Measurements from ENCODE around the gene CCDC40. TPM values are rescaled to one million over a fixed set of nuclear protein-coding genes. Genes with fewer than 3 reads are reported as not detected.

The CCDC40 gene
- total and polyA plus RNA-seq, 2 of the 13 experiments (the other 11 are each of a cell fraction or from before 2014, with no cell fraction given) = 4.1 to 5.5 TPM

- DNase-seq (ENCODE audit: low spot score) (no peak), ATAC-seq (no peak), FAIRE-seq (no peak)
- WGBS (ENCODE audit: low lambda C conversion rate) = 96% methylated on average over 18 of the region's 18 CpGs
- no peak overlapping the region for H3K4me3 ChIP-seq (replicated peaks in 1 of 3; ENCODE audit: insufficient read depth in 1 of 3, low read depth in 2 of 3, low read length in 3 of 3)
- peaks cover 8% of the 10 kb centered on the region for H3K4me1 ChIP-seq (ENCODE audit: insufficient read depth, low read length)
- POLR2A ChIA-PET = no interaction called here
- no peaks in the 10 kb centered on the region for H3K27me3 ChIP-seq (ENCODE audit: control insufficient read depth in 1 of 2, insufficient read depth in 2 of 2, low read length in 2 of 2)
- H3K9me3 ChIP-seq (ENCODE audit: low read length) = no peaks in the 10 kb centered on the region
- TF ChIP-seq ZNF232 (CRISPR knock-in tag; IDR thresholded peaks at IDR 0.05; ENCODE audit: borderline replicate concordance) = no peak
- TF ChIP-seq MED1 (CRISPR knock-in tag; IDR thresholded peaks at IDR 0.05) = no peak
- H3K4me2 ChIP-seq (ENCODE audit: low read depth, low read length) = no peak overlapping the region
- peaks cover 50 to 95% of the 10 kb centered on the region in 2 experiments for H3K36me3 ChIP-seq (replicated peaks in 1 of 2; ENCODE audit: control insufficient read depth in 1 of 2, insufficient read depth in 2 of 2, low read length in 2 of 2)
- no peak overlapping the region for H3K9ac ChIP-seq (ENCODE audit: insufficient read depth, low read depth, low read length)
- no peak overlapping the region for H3K27ac ChIP-seq (ENCODE audit: extremely low read length, insufficient read depth, low read length)
- intact Hi-C loops (cut with micrococcal nuclease; ENCODE audit: unreplicated experiment) (no loop called here), in situ Hi-C loops (cut with HindIII; ENCODE audit: extremely low pct_ligation_motif_present, low pct_unique_long_range_greater_than_20kb) (no loop called here)
- peaks cover 2% of the 10 kb centered on the region; the same call in 1 of the 2 replicates for H4K20me1 ChIP-seq (ENCODE audit: insufficient read depth, low read length)
- H2AFZ ChIP-seq (ENCODE audit: low read length) = no peak overlapping the region
- no TSS peak for BruUV-seq (replicated peaks)
- CTCF ChIA-PET (ENCODE audit: low intra/inter-chr PET ratio, low total read pairs) = no interaction called here
- peaks cover 14% of the 10 kb centered on the region for H3K79me2 ChIP-seq (ENCODE audit: insufficient read depth, low read length)
Observed at GRCh38 chr17:80138856-80139426, 102.5 kb downstream of the CCDC40 start.

GRCh38 chr17:80141463-80142165, 105.2 kb downstream of the CCDC40 start:
- Histone ChIP-seq H3K4me1 (ENCODE audit: insufficient read depth, low read length) (peaks cover 28% of the 10 kb centered on the region), H3K4me2 (ENCODE audit: low read depth, low read length) (no peak overlapping the region), H3K9me3 (ENCODE audit: low read length) (no peaks in the 10 kb centered on the region), H3K9ac (ENCODE audit: insufficient read depth, low read depth, low read length) (no peak overlapping the region), H2AFZ (ENCODE audit: low read length) (no peak overlapping the region), H3K27ac (ENCODE audit: extremely low read length, insufficient read depth, low read length) (no peak overlapping the region), H3K36me3 (replicated peaks in 1 of 2; ENCODE audit: control insufficient read depth in 1 of 2, insufficient read depth in 2 of 2, low read length in 2 of 2) (peaks cover 43 to 86% of the 10 kb centered on the region in 2 experiments), H3K4me3 (replicated peaks in 1 of 3; ENCODE audit: insufficient read depth in 1 of 3, low read depth in 2 of 3, low read length in 3 of 3) (no peak overlapping the region), H3K79me2 (ENCODE audit: insufficient read depth, low read length) (peaks cover 41% of the 10 kb centered on the region), H3K27me3 (ENCODE audit: control insufficient read depth in 1 of 2, insufficient read depth in 2 of 2, low read length in 2 of 2) (no peaks in the 10 kb centered on the region; a peak in 1 of 5 replicates), H4K20me1 (ENCODE audit: insufficient read depth, low read length) (peaks cover 26% of the 10 kb centered on the region)
- CTCF ChIA-PET (ENCODE audit: low intra/inter-chr PET ratio, low total read pairs) = no interaction called here
- no peak for DNase-seq (ENCODE audit: low spot score)
- in situ Hi-C loops (cut with HindIII; ENCODE audit: extremely low pct_ligation_motif_present, low pct_unique_long_range_greater_than_20kb) (no loop called here), intact Hi-C loops (cut with micrococcal nuclease; ENCODE audit: unreplicated experiment) (no loop called here)
- POLR2A ChIA-PET = interaction anchor here (1.1 kb wide), 1 partner anchor 14 kb away, joined by 3 read pairs; no protein-coding TSS in a partner anchor
- BruUV-seq (replicated peaks) = no TSS peak
- peak; percentile 85 for TF ChIP-seq MAFF (IDR thresholded peaks at IDR 0.05; ENCODE audit: low read depth, low read length)
- TF ChIP-seq ZNF333 (CRISPR knock-in tag; IDR thresholded peaks at IDR 0.05; ENCODE audit: borderline replicate concordance) = no peak
- peak; percentile 88 to 94 for TF ChIP-seq MAFK (conservative IDR thresholded peaks at IDR 0.05 in 1 of 2, IDR thresholded peaks at IDR 0.05 in 1 of 2; ENCODE audit: low read length in 2 of 2)
- no peak for TF ChIP-seq HBP1 (CRISPR knock-in tag; IDR thresholded peaks at IDR 0.05; ENCODE audit: low read depth)
- over 99% methylated on average over 7 of the region's 7 CpGs for WGBS (ENCODE audit: low lambda C conversion rate)
- FAIRE-seq = no peak
- ATAC-seq = no peak
